Kidney epithelial cell (primary cell): ENCODE measurements around the gene SVEP1. TPM values are rescaled to one million over a fixed set of nuclear protein-coding genes. Genes with fewer than 3 reads are reported as not detected.
"Not testable (repeated sequence)": the region's sequence is repeated elsewhere in the genome, so short reads cannot be mapped to it uniquely, and the experiment has no call there.

Source experiments
- DNase-seq: peaks from one replicate; pipeline ENCODE4 v3.0.0-alpha.2; 2010; ENCODE audit warnings: low read depth
- H3K27me3 ChIP-seq: 2 replicates; pipeline ENCODE4 v1.6.0; 2011; ENCODE audit warnings: low read length; ENCODE audit not compliant: control insufficient read depth, insufficient read depth
- H3K36me3 ChIP-seq: 2 replicates; pipeline ENCODE4 v1.5.1; 2011; ENCODE audit warnings: low read length; ENCODE audit not compliant: control insufficient read depth, insufficient read depth
- H3K4me3 ChIP-seq: 2 replicates; pipeline ENCODE4 v1.5.1; 2011; ENCODE audit warnings: low read depth, mild to moderate bottlenecking, control low read depth, low read length
- total RNA-seq: library from RNA; depleted of rRNA; stranded (reverse); fragments of >200 nt; gene quantifications from 2 replicates; pipeline ENCODE4 v1.2.3, GENCODE V29; 2015
- TF ChIP-seq, protein P1 (sequence below): IDR thresholded peaks from 2 replicates; pipeline ENCODE4 v1.5.1; 2011; ENCODE audit warnings: mild to moderate bottlenecking, moderate library complexity, low read length, control low read depth, inconsistent platforms; ENCODE audit not compliant: insufficient read depth, poor library complexity, severe bottlenecking

SVEP1 gene
- total RNA-seq, 1 donor from 2014 or later: 1.6 TPM

GRCh38 chr9:110370315-110370714, 209.2 kb downstream of the SVEP1 start:
- DNase-seq: no peak
- H3K27me3 ChIP-seq: no peaks in the 10 kb centered on the region

DNA sequence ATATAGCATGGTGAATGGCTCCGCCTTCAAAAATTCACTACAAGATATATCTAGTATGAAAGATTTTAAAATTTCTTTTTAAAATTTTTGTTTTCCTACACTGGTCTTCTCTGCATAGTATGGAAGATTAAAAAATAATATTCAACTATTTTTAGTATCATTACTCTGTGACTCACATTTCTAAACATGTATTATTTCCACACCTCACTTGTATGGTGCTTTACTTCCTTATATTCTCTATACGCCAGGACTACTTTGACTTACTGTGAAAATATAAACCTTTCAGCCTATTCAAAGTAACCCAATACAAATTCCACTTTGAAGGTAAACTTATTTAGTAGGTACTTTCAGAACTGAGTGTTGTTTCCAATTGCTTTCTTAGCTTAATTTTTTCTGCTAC, 215.1 kb downstream of the SVEP1 start:
- Histone ChIP-seq H3K4me3 (no peak overlapping the region), H3K27me3 (no peaks in the 10 kb centered on the region), H3K36me3 (no peaks in the 10 kb centered on the region)
- DNase-seq: no peak
- TF ChIP-seq, protein P1, sequence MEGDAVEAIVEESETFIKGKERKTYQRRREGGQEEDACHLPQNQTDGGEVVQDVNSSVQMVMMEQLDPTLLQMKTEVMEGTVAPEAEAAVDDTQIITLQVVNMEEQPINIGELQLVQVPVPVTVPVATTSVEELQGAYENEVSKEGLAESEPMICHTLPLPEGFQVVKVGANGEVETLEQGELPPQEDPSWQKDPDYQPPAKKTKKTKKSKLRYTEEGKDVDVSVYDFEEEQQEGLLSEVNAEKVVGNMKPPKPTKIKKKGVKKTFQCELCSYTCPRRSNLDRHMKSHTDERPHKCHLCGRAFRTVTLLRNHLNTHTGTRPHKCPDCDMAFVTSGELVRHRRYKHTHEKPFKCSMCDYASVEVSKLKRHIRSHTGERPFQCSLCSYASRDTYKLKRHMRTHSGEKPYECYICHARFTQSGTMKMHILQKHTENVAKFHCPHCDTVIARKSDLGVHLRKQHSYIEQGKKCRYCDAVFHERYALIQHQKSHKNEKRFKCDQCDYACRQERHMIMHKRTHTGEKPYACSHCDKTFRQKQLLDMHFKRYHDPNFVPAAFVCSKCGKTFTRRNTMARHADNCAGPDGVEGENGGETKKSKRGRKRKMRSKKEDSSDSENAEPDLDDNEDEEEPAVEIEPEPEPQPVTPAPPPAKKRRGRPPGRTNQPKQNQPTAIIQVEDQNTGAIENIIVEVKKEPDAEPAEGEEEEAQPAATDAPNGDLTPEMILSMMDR: no peak

More at GRCh38 chr9:110370315-110370714, 209.2 kb downstream of the SVEP1 start:
- no peaks in the 10 kb centered on the region for H3K36me3 ChIP-seq
- H3K4me3 ChIP-seq: no peak overlapping the region
- TF ChIP-seq, protein P1: no peak

- not testable (repeated sequence) for H3K4me3 ChIP-seq, H3K36me3 ChIP-seq
Observed at GRCh38 chr9:110358992-110359391, 220.5 kb downstream of the SVEP1 start.

GRCh38 chr9:110357505-110357904, 222.0 kb downstream of the SVEP1 start:
- no peak for DNase-seq
- Histone ChIP-seq H3K36me3 (no peaks in the 10 kb centered on the region), H3K4me3 (no peak overlapping the region), H3K27me3 (no peaks in the 10 kb centered on the region)
- TF ChIP-seq, protein P1: no peak

More at GRCh38 chr9:110358992-110359391, 220.5 kb downstream of the SVEP1 start:
- DNase-seq, H3K27me3 ChIP-seq: not testable (repeated sequence)

- TF ChIP-seq, protein P1: no peak
- Histone ChIP-seq H3K27me3 (no peaks in the 10 kb centered on the region), H3K4me3 (no peak overlapping the region), H3K36me3 (no peaks in the 10 kb centered on the region)
- no peak for DNase-seq
Observed at GRCh38 chr9:110356639-110357395, 222.7 kb downstream of the SVEP1 start.

- TF ChIP-seq, protein P1: no peak
- Histone ChIP-seq H3K36me3 (no peaks in the 10 kb centered on the region), H3K4me3 (no peak overlapping the region), H3K27me3 (no peaks in the 10 kb centered on the region)
- DNase-seq: no peak
Observed at GRCh38 chr9:110355911-110356310, 223.6 kb downstream of the SVEP1 start.
